Measurements from ENCODE around the gene CRELD2. TPM values are rescaled to one million over a fixed set of nuclear protein-coding genes. Genes with fewer than 3 reads are reported as not detected.

Gene CRELD2
- total and polyA plus RNA-seq, 2 of the 13 experiments (the other 11 are each of a cell fraction or from before 2014, with no cell fraction given), result 17.2 to 44.7 TPM

GRCh38 chr22:49936018-49936972 is 17.9 kb downstream of the CRELD2 start (continued):
- TF ChIP-seq ZBED4 (CRISPR knock-in tag; IDR thresholded peaks at IDR 0.05; ENCODE audit: borderline replicate concordance), result peak; percentile 94; the same call in 1 of the 2 replicates
- TF ChIP-seq, protein P1, sequence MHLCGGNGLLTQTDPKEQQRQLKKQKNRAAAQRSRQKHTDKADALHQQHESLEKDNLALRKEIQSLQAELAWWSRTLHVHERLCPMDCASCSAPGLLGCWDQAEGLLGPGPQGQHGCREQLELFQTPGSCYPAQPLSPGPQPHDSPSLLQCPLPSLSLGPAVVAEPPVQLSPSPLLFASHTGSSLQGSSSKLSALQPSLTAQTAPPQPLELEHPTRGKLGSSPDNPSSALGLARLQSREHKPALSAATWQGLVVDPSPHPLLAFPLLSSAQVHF (CRISPR knock-in tag; IDR thresholded peaks at IDR 0.05), result no peak
- TF ChIP-seq REST (IDR thresholded peaks at IDR 0.05; ENCODE audit: borderline replicate concordance in 1 of 2, low read depth in 1 of 2, low read length in 2 of 2), result peak in 1 of 2 experiments; percentile 36; a peak in 1 of 4 replicates
- TF ChIP-seq, protein P2, sequence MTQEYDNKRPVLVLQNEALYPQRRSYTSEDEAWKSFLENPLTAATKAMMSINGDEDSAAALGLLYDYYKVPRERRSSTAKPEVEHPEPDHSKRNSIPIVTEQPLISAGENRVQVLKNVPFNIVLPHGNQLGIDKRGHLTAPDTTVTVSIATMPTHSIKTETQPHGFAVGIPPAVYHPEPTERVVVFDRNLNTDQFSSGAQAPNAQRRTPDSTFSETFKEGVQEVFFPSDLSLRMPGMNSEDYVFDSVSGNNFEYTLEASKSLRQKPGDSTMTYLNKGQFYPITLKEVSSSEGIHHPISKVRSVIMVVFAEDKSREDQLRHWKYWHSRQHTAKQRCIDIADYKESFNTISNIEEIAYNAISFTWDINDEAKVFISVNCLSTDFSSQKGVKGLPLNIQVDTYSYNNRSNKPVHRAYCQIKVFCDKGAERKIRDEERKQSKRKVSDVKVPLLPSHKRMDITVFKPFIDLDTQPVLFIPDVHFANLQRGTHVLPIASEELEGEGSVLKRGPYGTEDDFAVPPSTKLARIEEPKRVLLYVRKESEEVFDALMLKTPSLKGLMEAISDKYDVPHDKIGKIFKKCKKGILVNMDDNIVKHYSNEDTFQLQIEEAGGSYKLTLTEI (CRISPR knock-in tag; conservative IDR thresholded peaks at IDR 0.05), result no peak
- TF ChIP-seq MEIS2 (CRISPR knock-in tag; IDR thresholded peaks at IDR 0.05), result peak; percentile 68
- no peak for TF ChIP-seq REPIN1 (CRISPR knock-in tag; IDR thresholded peaks at IDR 0.05; ENCODE audit: borderline replicate concordance, low read depth)
- no peak for TF ChIP-seq NR1H2 (CRISPR knock-in tag; IDR thresholded peaks at IDR 0.05; ENCODE audit: borderline replicate concordance, low read depth)
- TF ChIP-seq, protein P3, sequence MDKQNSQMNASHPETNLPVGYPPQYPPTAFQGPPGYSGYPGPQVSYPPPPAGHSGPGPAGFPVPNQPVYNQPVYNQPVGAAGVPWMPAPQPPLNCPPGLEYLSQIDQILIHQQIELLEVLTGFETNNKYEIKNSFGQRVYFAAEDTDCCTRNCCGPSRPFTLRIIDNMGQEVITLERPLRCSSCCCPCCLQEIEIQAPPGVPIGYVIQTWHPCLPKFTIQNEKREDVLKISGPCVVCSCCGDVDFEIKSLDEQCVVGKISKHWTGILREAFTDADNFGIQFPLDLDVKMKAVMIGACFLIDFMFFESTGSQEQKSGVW (CRISPR knock-in tag; IDR thresholded peaks at IDR 0.05; ENCODE audit: borderline replicate concordance), result no peak
- TF ChIP-seq HES4 (CRISPR knock-in tag; IDR thresholded peaks at IDR 0.05; ENCODE audit: borderline replicate concordance), result no peak
- TF ChIP-seq ZC3H13 (CRISPR knock-in tag; IDR thresholded peaks at IDR 0.05), result no peak
- peak; percentile 91 for TF ChIP-seq MED1 (CRISPR knock-in tag; IDR thresholded peaks at IDR 0.05)
- TF ChIP-seq ZMYM2 (CRISPR knock-in tag; IDR thresholded peaks at IDR 0.05), result no peak
- TF ChIP-seq ZNF749 (CRISPR knock-in tag; IDR thresholded peaks at IDR 0.05; ENCODE audit: borderline replicate concordance), result no peak
- no peak for TF ChIP-seq GFI1 (CRISPR knock-in tag; IDR thresholded peaks at IDR 0.05; ENCODE audit: borderline replicate concordance)
- no peak for TF ChIP-seq ZNF337 (CRISPR knock-in tag; IDR thresholded peaks at IDR 0.05; ENCODE audit: borderline replicate concordance, low read depth)

All from HepG2 (cell line).